K562 (cell line): ENCODE results near the gene BUB3. TPM values are rescaled to one million over a fixed set of nuclear protein-coding genes. Genes with fewer than 3 reads are reported as not detected.

Experiments
- ATAC-seq: fragments of 200-7000 bp; cut with Tn5 transposase; 3 replicates; pipeline ENCODE4 v1.9.1; 2020; ENCODE audit warnings: moderate library complexity
- BruUV-seq: library from RNA; stranded (reverse); fragments of 400-500 nt; replicated peaks from 2 replicates; lab custom pipeline; 2021; lab: Mats Ljungman, UMichigan
- CTCF ChIA-PET: fragments of 300-600 bp; formaldehyde crosslinking; extraction: SDS; loops from one replicate; lab custom pipeline; 2021; ENCODE audit warnings: low intra/inter-chr PET ratio; lab: Yijun Ruan, JAX
- POLR2A ChIA-PET: fragments of 300-600, 350-650 bp; sonication (Branson Sonifier 250); formaldehyde crosslinking; extraction: SDS; loops from one replicate; lab custom pipeline; 2021; ENCODE audit warnings: antibody characterized with exemption, inconsistent platforms; lab: Yijun Ruan, JAX
- DNase-seq, 4 experiments: peaks; one replicate each; pipeline versions ENCODE4 v3.0.0 to v3.0.0-alpha.2; 2011 to 2018; ENCODE audit warnings: low spot score in 3 of 4, mixed read lengths in 3 of 4; ENCODE audit errors: extremely low read depth in 1 of 4
- FAIRE-seq: peaks from 2 replicates; lab custom pipeline; 2011; peaks lifted over from hg19 to GRCh38; lab: Jason Lieb, UNC
- H2AFZ ChIP-seq: 2 replicates; pipeline ENCODE4 v1.6.0; 2011; ENCODE audit warnings: low read depth, low read length, control low read depth, inconsistent platforms
- H3K27ac ChIP-seq: fragments of 200-600 bp; 3 replicates; pipeline ENCODE4 v1.8.0; 2011; ENCODE audit warnings: low read depth, mild to moderate bottlenecking, control low read depth, inconsistent platforms, low read length, moderate library complexity, mixed read lengths; ENCODE audit errors: extremely low read depth
- H3K27me3 ChIP-seq, 2 experiments: fragments of 300-600 bp in 1 of 2; 2 replicates in 1 of 2; 3 replicates in 1 of 2; pipeline versions ENCODE4 v1.6.0 to v1.8.0; 2011; ENCODE audit warnings: inconsistent platforms in 2 of 2, low read length in 2 of 2, mild to moderate bottlenecking in 1 of 2, mixed read lengths in 1 of 2, moderate library complexity in 1 of 2; ENCODE audit not compliant: control insufficient read depth in 2 of 2, insufficient read depth in 2 of 2
- H3K36me3 ChIP-seq: fragments of 300-600 bp; 3 replicates; pipeline ENCODE4 v1.8.0; 2011; ENCODE audit warnings: mild to moderate bottlenecking, low read length, inconsistent platforms; ENCODE audit not compliant: control insufficient read depth, insufficient read depth
- H3K4me1 ChIP-seq, 2 experiments: fragments of 200-600 bp in 1 of 2; replicated peaks in 1 of 2; 2 replicates in 1 of 2; 3 replicates in 1 of 2; pipeline versions ENCODE4 v1.5.1 to v1.8.0; 2011; ENCODE audit warnings: inconsistent platforms in 2 of 2, low read length in 2 of 2, mild to moderate bottlenecking in 1 of 2, mixed read lengths in 1 of 2, moderate library complexity in 1 of 2; ENCODE audit not compliant: control insufficient read depth in 2 of 2, insufficient read depth in 2 of 2
- H3K4me2 ChIP-seq: 2 replicates; pipeline ENCODE4 v1.6.1; 2011; ENCODE audit warnings: low read length, control low read depth, inconsistent platforms, mixed read lengths; ENCODE audit not compliant: insufficient read depth
- H3K4me3 ChIP-seq: fragments of 200-600 bp; sonication (generic), shearing (Covaris generic); 2 replicates; pipeline ENCODE4 v1.5.1; 2016; ENCODE audit warnings: control low read depth, inconsistent platforms
- H3K79me2 ChIP-seq: fragments of 200-600 bp; 3 replicates; pipeline ENCODE4 v1.8.0; 2011; ENCODE audit warnings: low read length, inconsistent platforms; ENCODE audit not compliant: control insufficient read depth, insufficient read depth
- H3K9ac ChIP-seq, 2 experiments: 2 replicates each; pipeline versions ENCODE4 v1.6.0 to v1.6.1; 2011; ENCODE audit warnings: low read depth in 2 of 2, low read length in 2 of 2, control low read depth in 1 of 2, inconsistent platforms in 1 of 2, mild to moderate bottlenecking in 1 of 2, mixed read lengths in 1 of 2; ENCODE audit not compliant: insufficient read depth in 1 of 2
- H3K9me1 ChIP-seq: one replicate; pipeline ENCODE4 v1.6.0; 2011; ENCODE audit warnings: inconsistent platforms, mild to moderate bottlenecking, low read length, moderate library complexity; ENCODE audit not compliant: control insufficient read depth, insufficient read depth
- H3K9me3 ChIP-seq: replicated peaks from 2 replicates; pipeline ENCODE4 v1.5.1; 2011; ENCODE audit warnings: low read depth, low read length, inconsistent platforms; ENCODE audit not compliant: control insufficient read depth, insufficient read depth
- H4K20me1 ChIP-seq: replicated peaks from 2 replicates; pipeline ENCODE4 v1.6.1; 2011; ENCODE audit warnings: low read length, inconsistent platforms, mixed read lengths; ENCODE audit not compliant: control insufficient read depth, insufficient read depth
- ARID1B ChIP-seq: fragments of 450-650 bp; IDR thresholded peaks from 2 replicates; pipeline ENCODE4 v1.6.1; 2016; ENCODE audit warnings: antibody characterized with exemption, mild to moderate bottlenecking, inconsistent platforms
- BCOR ChIP-seq: fragments of 450-650 bp; IDR thresholded peaks from 2 replicates; pipeline ENCODE4 v1.6.1; 2016
- ESRRB ChIP-seq: fragments of 250-450 bp; sonication (Bioruptor Pico); IDR thresholded peaks from 2 replicates; pipeline ENCODE4 v1.5.0; 2020; ENCODE audit warnings: mild to moderate bottlenecking, moderate library complexity, borderline replicate concordance
- EWSR1 ChIP-seq: fragments of 450-650 bp; IDR thresholded peaks from 2 replicates; pipeline ENCODE4 v1.6.1; 2018; ENCODE audit warnings: borderline replicate concordance, mild to moderate bottlenecking, low read depth, moderate library complexity; ENCODE audit not compliant: partially characterized antibody
- PHB ChIP-seq: fragments of 250-450 bp; sonication (Bioruptor Pico); IDR thresholded peaks from 2 replicates; pipeline ENCODE4 v1.5.0; 2021
- POLR2AphosphoS5 ChIP-seq: IDR thresholded peaks from 2 replicates; pipeline ENCODE4 v1.6.1; 2011; ENCODE audit warnings: mild to moderate bottlenecking, low read depth, low read length, moderate library complexity; ENCODE audit not compliant: control insufficient read depth, insufficient read depth
- POLR2B ChIP-seq: fragments of 450-650 bp; IDR thresholded peaks from 2 replicates; pipeline ENCODE4 v1.6.1; 2018; ENCODE audit warnings: low read depth; ENCODE audit not compliant: partially characterized antibody
- SETDB1 ChIP-seq: IDR thresholded peaks from one replicate; pipeline ENCODE4 v1.6.1; 2012; ENCODE audit warnings: low read length, control low read depth, inconsistent platforms
- SMARCE1 ChIP-seq: fragments of 450-650 bp; IDR thresholded peaks from 2 replicates; pipeline ENCODE4 v1.7.1; 2016; ENCODE audit warnings: mild to moderate bottlenecking
- SNIP1 ChIP-seq: fragments of 450-650 bp; IDR thresholded peaks from 2 replicates; pipeline ENCODE4 v1.7.1; 2017; ENCODE audit warnings: low read depth, mild to moderate bottlenecking
- SP2 ChIP-seq: IDR thresholded peaks from 2 replicates; pipeline ENCODE4 v1.6.1; 2011; ENCODE audit warnings: mild to moderate bottlenecking, low read depth, low read length, moderate library complexity; ENCODE audit not compliant: poor library complexity, severe bottlenecking; ENCODE audit errors: extremely low read depth
- TAF9B ChIP-seq: fragments of 450-650 bp; IDR thresholded peaks from 2 replicates; pipeline ENCODE4 v1.6.1; 2018; ENCODE audit warnings: mild to moderate bottlenecking; ENCODE audit not compliant: partially characterized antibody
- ZC3H4 ChIP-seq: sonication (generic); formaldehyde crosslinking; IDR thresholded peaks from 2 replicates; pipeline ENCODE4 v1.9.0; 2021; ENCODE audit warnings: missing genetic modification reagents, borderline replicate concordance
- ZNF764 ChIP-seq: fragments of 250-450 bp; sonication (Bioruptor Pico); IDR thresholded peaks from 2 replicates; pipeline ENCODE4 v1.4.0; 2020; ENCODE audit warnings: low read depth, mild to moderate bottlenecking, moderate library complexity
- WGBS: fragments of 100-300 bp; shearing (Covaris generic); methylation state at CpG from one replicate; pipeline ENCODE4 v1.1.6; 2016; ENCODE audit warnings: low coverage, mixed read lengths; ENCODE audit not compliant: insufficient coverage; ENCODE audit errors: missing lambda C conversion rate; 5-methylcytosine and 5-hydroxymethylcytosine counted together
- in situ Hi-C: fragments of 300-500 bp; cut with MboI; formaldehyde crosslinking; loops from 4 replicates; pipeline ENCODE4 v1.15.0; 2018; ENCODE audit warnings: inconsistent platforms, mixed read lengths
- intact Hi-C: fragments of 100-400 bp; cut with micrococcal nuclease; formaldehyde crosslinking; loops from 2 replicates; pipeline ENCODE4 v1.14.2; 2022
- polyA plus RNA-seq, 8 experiments: library from polyadenylated mRNA; depleted of rRNA in 4 of 8; stranded (reverse) in 5 of 8; unstranded in 3 of 8; fragments of >200 nt; fragmentation: Nextera tagmentation in 2 of 8; fragmentation: Illumina TruSeq in 1 of 8; extraction: Ambion mirVana in 2 of 8; extraction: Trizol in 1 of 8; gene quantifications; 2 replicates each; pipeline versions ENCODE4 v1.2.1 to v1.2.3, GENCODE V29; 2011 to 2014; ENCODE audit warnings: inconsistent platforms in 1 of 8, missing spikeins in 1 of 8
- total RNA-seq, 7 experiments: library from RNA; depleted of rRNA in 6 of 7; stranded (reverse); fragments of >200 nt in 6 of 7; fragmentation: Illumina TruSeq in 2 of 7; extraction: Trizol in 2 of 7; gene quantifications; 2 replicates each; pipeline versions ENCODE4 v1.2.1 to v1.2.3, GENCODE V29; 2011 to 2021; ENCODE audit warnings: low replicate concordance in 1 of 7

Gene BUB3
- total and polyA plus RNA-seq, 9 of the 15 experiments (the other 6 are each of a cell fraction or from before 2014, with no cell fraction given), result 167 to 761 (median 225) TPM

DNA sequence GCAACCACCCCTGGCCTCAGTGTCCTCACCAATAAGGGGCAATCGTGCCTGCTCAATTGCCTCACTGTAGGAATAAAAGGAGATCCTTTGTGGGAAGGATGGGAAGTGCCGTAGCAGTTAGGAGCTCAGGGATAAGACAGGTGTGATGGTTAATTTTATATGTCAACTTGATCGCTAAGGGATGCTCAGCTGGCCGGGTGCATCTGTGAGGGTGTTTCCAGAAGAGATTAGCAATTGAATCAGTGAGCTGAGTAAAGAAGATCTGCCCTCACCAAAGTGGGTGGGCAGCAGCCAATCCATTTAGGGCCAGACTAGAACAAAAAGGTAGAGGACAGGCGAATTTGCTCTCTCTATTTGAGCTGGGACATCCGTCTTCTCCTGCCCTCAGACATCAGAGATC is 46.3 kb downstream of the BUB3 start:
- no peaks in the 10 kb centered on the region for H3K9me1 ChIP-seq
- 4% methylated on average over 6 of the region's 6 CpGs for WGBS
- intact Hi-C loops, result no loop called here
- FAIRE-seq (no peak), DNase-seq (no peak), ATAC-seq (no peak)
- no peaks in the 10 kb centered on the region for H3K9me3 ChIP-seq
- H3K27me3 ChIP-seq, result peaks cover 0 to 12% of the 10 kb centered on the region in 2 experiments; a peak in 2 of 5 replicates
- TF ChIP-seq SP2 (no peak), EWSR1 (no peak), SNIP1 (no peak), ESRRB (no peak), ARID1B (no peak), TAF9B (no peak), ZNF764 (no peak), SETDB1 (no peak), POLR2B (no peak), BCOR (no peak), POLR2AphosphoS5 (no peak), PHB (CRISPR knock-in tag) (no peak), SMARCE1 (no peak), ZC3H4 (CRISPR knock-in tag) (no peak)
- H3K79me2 ChIP-seq, result no peaks in the 10 kb centered on the region
- H3K27ac ChIP-seq, result no peak overlapping the region
- H3K4me3 ChIP-seq, result no peak overlapping the region
- POLR2A ChIA-PET, result no interaction called here
- H2AFZ ChIP-seq, result no peak overlapping the region
- H3K4me2 ChIP-seq, result no peak overlapping the region
- no peaks in the 10 kb centered on the region for H3K36me3 ChIP-seq
- no peak overlapping the region for H3K9ac ChIP-seq
- CTCF ChIA-PET, result no interaction called here
- no peaks in the 10 kb centered on the region for H4K20me1 ChIP-seq
- no TSS peak for BruUV-seq
- in situ Hi-C loops, result no loop called here
- H3K4me1 ChIP-seq, result no peaks in the 10 kb centered on the region
